Erythroblast (primary cell): ENCODE data around the gene HOGA1.

ENCODE experiments used
- GATA1 ChIP-seq: IDR thresholded peaks from 2 replicates; pipeline ENCODE4 v1.6.1; 2011; ENCODE audit warnings: low read depth, mild to moderate bottlenecking, control low read depth, low read length, moderate library complexity
- POLR2A ChIP-seq: IDR thresholded peaks from 2 replicates; pipeline ENCODE4 v1.6.1; 2011; ENCODE audit warnings: mild to moderate bottlenecking, low read length

- TF ChIP-seq POLR2A (no peak), GATA1 (no peak)
Measured at GRCh38 chr10:97607095-97607636, 23.0 kb downstream of the HOGA1 start.
